ENCODE data around the gene RALGPS1.

RALGPS1 gene

DNA sequence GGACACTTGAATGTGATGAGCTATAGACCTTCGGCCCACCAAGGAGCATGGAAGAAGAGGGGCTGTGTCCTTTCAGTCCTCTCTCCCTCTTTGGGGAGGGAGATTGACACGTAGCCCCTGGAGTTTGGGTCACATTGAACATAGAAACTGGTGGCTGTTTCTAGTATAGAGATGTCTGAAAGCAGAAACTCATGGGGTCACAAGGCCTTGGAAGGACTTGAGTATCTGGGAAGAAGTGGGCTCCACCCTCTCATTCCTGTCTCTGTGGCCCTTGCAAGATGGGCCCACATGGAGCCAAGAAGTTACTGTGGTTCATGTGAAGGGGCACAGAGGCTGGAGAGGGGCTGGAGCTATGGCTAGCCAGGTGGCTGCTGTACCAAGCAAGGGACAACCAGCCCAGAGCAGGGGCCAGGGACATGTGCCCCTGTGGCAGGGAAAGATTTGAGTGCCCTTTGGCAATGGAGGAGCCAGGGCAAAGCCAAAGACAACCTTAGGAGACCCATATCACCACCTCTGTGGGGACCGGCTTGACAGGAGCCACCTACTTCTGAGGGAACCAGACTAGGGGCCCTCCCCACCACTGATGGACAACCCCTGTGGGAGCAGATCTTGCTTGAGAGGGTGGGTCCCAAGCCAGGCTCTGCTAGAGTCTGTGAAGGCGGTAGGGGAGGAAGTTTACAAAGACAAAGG lies 220.6 kb downstream of the RALGPS1 start:
- TF ChIP-seq, protein P1, sequence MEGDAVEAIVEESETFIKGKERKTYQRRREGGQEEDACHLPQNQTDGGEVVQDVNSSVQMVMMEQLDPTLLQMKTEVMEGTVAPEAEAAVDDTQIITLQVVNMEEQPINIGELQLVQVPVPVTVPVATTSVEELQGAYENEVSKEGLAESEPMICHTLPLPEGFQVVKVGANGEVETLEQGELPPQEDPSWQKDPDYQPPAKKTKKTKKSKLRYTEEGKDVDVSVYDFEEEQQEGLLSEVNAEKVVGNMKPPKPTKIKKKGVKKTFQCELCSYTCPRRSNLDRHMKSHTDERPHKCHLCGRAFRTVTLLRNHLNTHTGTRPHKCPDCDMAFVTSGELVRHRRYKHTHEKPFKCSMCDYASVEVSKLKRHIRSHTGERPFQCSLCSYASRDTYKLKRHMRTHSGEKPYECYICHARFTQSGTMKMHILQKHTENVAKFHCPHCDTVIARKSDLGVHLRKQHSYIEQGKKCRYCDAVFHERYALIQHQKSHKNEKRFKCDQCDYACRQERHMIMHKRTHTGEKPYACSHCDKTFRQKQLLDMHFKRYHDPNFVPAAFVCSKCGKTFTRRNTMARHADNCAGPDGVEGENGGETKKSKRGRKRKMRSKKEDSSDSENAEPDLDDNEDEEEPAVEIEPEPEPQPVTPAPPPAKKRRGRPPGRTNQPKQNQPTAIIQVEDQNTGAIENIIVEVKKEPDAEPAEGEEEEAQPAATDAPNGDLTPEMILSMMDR (IDR thresholded peaks at IDR 0.05; ENCODE audit: low read depth, low read length), result no peak
- no peak for TF ChIP-seq EZH2phosphoT487 (IDR thresholded peaks at IDR 0.05; ENCODE audit: low read depth)
- no peak overlapping the region for H3K4me3 ChIP-seq (ENCODE audit: low read length)
- no peaks in the 10 kb centered on the region for H3K27me3 ChIP-seq (ENCODE audit: low read depth, low read length)
- H3K27ac ChIP-seq (ENCODE audit: low read length), result no peak overlapping the region
- no peak overlapping the region for H3K4me2 ChIP-seq (ENCODE audit: low read length)
- H4K20me1 ChIP-seq (ENCODE audit: insufficient read depth, low read length), result no peaks in the 10 kb centered on the region
- H3K4me1 ChIP-seq (ENCODE audit: low read length), result no peaks in the 10 kb centered on the region
- no peak overlapping the region for H3K9ac ChIP-seq (ENCODE audit: low read length)
- no peak overlapping the region for H2AFZ ChIP-seq (ENCODE audit: low read depth, low read length)
- no peaks in the 10 kb centered on the region for H3K79me2 ChIP-seq (ENCODE audit: low read length)
- H3K9me3 ChIP-seq (ENCODE audit: insufficient read depth, low read length), result no peaks in the 10 kb centered on the region
- H3K36me3 ChIP-seq (replicated peaks; ENCODE audit: low read depth, low read length), result no peaks in the 10 kb centered on the region

- H3K9ac ChIP-seq (ENCODE audit: low read length), result no peak overlapping the region
Measured at GRCh38 chr9:127136081-127136879, 221.7 kb downstream of the RALGPS1 start.

GRCh38 chr9:127136880-127137639 lies 222.5 kb downstream of the RALGPS1 start:
- no peak for TF ChIP-seq EZH2phosphoT487 (IDR thresholded peaks at IDR 0.05; ENCODE audit: low read depth)
- H3K9me3 ChIP-seq (ENCODE audit: insufficient read depth, low read length), result no peaks in the 10 kb centered on the region
- no peaks in the 10 kb centered on the region for H4K20me1 ChIP-seq (ENCODE audit: insufficient read depth, low read length)
- no peak overlapping the region for H3K4me3 ChIP-seq (ENCODE audit: low read length)
- no peaks in the 10 kb centered on the region for H3K36me3 ChIP-seq (replicated peaks; ENCODE audit: low read depth, low read length)
- no peaks in the 10 kb centered on the region for H3K27me3 ChIP-seq (ENCODE audit: low read depth, low read length)
- H2AFZ ChIP-seq (ENCODE audit: low read depth, low read length), result no peak overlapping the region
- H3K9ac ChIP-seq (ENCODE audit: low read length), result no peak overlapping the region
- no peaks in the 10 kb centered on the region for H3K79me2 ChIP-seq (ENCODE audit: low read length)
- H3K4me1 ChIP-seq (ENCODE audit: low read length), result no peaks in the 10 kb centered on the region
- H3K27ac ChIP-seq (ENCODE audit: low read length), result no peak overlapping the region
- no peak overlapping the region for H3K4me2 ChIP-seq (ENCODE audit: low read length)

More at GRCh38 chr9:127136081-127136879, 221.7 kb downstream of the RALGPS1 start:
- Histone ChIP-seq H2AFZ (ENCODE audit: low read depth, low read length) (no peak overlapping the region), H3K9me3 (ENCODE audit: insufficient read depth, low read length) (no peaks in the 10 kb centered on the region), H3K27me3 (ENCODE audit: low read depth, low read length) (no peaks in the 10 kb centered on the region), H3K36me3 (replicated peaks; ENCODE audit: low read depth, low read length) (no peaks in the 10 kb centered on the region), H4K20me1 (ENCODE audit: insufficient read depth, low read length) (no peaks in the 10 kb centered on the region), H3K4me3 (ENCODE audit: low read length) (no peak overlapping the region), H3K27ac (ENCODE audit: low read length) (no peak overlapping the region), H3K4me1 (ENCODE audit: low read length) (no peaks in the 10 kb centered on the region), H3K79me2 (ENCODE audit: low read length) (no peaks in the 10 kb centered on the region), H3K4me2 (ENCODE audit: low read length) (no peak overlapping the region)
- TF ChIP-seq, protein P1 (IDR thresholded peaks at IDR 0.05; ENCODE audit: low read depth, low read length), result no peak
- TF ChIP-seq EZH2phosphoT487 (IDR thresholded peaks at IDR 0.05; ENCODE audit: low read depth), result no peak

DNA sequence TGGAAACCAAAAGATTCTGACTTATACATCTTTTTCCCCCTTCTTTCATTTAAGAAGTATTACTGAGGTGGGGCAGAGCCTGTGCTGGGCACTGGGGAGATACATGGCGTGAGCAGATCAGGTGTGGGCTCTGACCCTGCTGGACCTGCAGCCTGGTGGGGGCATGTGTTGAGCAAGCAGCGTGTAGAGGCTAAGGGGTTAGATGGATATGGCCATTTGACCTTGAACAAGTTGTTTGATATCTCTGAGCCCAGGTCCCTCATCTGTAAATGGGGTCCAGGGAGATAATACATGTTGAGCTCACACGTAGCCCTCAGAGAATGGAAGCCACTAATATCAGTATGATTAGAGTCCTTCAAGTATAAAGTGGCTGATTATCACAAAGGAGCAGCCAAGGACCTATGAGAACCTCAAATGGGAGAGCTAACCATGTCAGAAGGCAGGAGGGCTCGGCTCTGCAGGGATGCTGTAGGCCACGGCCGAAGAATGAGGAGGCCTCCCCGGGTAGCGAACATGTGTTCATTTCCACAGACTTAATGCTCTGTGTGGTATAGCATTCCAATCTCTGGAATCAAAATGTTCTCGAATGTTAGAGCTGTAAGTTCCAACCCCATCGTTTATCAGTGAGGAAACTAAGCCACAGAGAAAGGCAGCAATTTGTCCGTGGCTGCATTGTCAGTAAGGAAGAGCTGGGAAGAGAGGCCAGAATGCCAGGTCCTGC lies 223.2 kb downstream of the RALGPS1 start:
- no peaks in the 10 kb centered on the region for H3K4me1 ChIP-seq (ENCODE audit: low read length)

More for the DNA sequence above, 223.2 kb downstream of the RALGPS1 start:
- H2AFZ ChIP-seq (ENCODE audit: low read depth, low read length), result no peak overlapping the region
- H3K27ac ChIP-seq (ENCODE audit: low read length), result no peak overlapping the region
- no peaks in the 10 kb centered on the region for H3K27me3 ChIP-seq (ENCODE audit: low read depth, low read length)
- TF ChIP-seq EZH2phosphoT487 (IDR thresholded peaks at IDR 0.05; ENCODE audit: low read depth), result no peak
- TF ChIP-seq, protein P1 (IDR thresholded peaks at IDR 0.05; ENCODE audit: low read depth, low read length), result no peak
- H3K79me2 ChIP-seq (ENCODE audit: low read length), result no peaks in the 10 kb centered on the region
- no peak overlapping the region for H3K4me3 ChIP-seq (ENCODE audit: low read length)
- H3K4me2 ChIP-seq (ENCODE audit: low read length), result no peak overlapping the region
- H3K9me3 ChIP-seq (ENCODE audit: insufficient read depth, low read length), result no peaks in the 10 kb centered on the region
- no peaks in the 10 kb centered on the region for H3K36me3 ChIP-seq (replicated peaks; ENCODE audit: low read depth, low read length)
- H4K20me1 ChIP-seq (ENCODE audit: insufficient read depth, low read length), result no peaks in the 10 kb centered on the region
- no peak overlapping the region for H3K9ac ChIP-seq (ENCODE audit: low read length)

Measured in OCI-LY3 (cell line).